Astrocyte (in vitro differentiated cells and primary cell): ENCODE results near the gene TEX19. TPM values are rescaled to one million over a fixed set of nuclear protein-coding genes. Genes with fewer than 3 reads are reported as not detected.

Experiments
- DNase-seq: peaks from one replicate; pipeline ENCODE4 v3.0.0-alpha.2; 2010; ENCODE audit warnings: low read depth
- FAIRE-seq: peaks from 2 replicates; lab custom pipeline; 2011; peaks lifted over from hg19 to GRCh38; lab: Jason Lieb, UNC
- H2AFZ ChIP-seq: 2 replicates; pipeline ENCODE4 v1.6.0; 2012; ENCODE audit warnings: low read depth, low read length, inconsistent platforms
- H3K27ac ChIP-seq: 2 replicates; pipeline ENCODE4 v1.5.1; 2011; ENCODE audit warnings: low read depth, low read length, inconsistent platforms
- H3K27me3 ChIP-seq: 2 replicates; pipeline ENCODE4 v1.6.0; 2011; ENCODE audit warnings: low read length, inconsistent platforms; ENCODE audit not compliant: insufficient read depth
- H3K36me3 ChIP-seq: 2 replicates; pipeline ENCODE4 v1.5.1; 2011; ENCODE audit warnings: low read length, inconsistent platforms; ENCODE audit not compliant: insufficient read depth
- H3K4me1 ChIP-seq: 2 replicates; pipeline ENCODE4 v1.5.1; 2011; ENCODE audit warnings: low read length, inconsistent platforms; ENCODE audit not compliant: insufficient read depth
- H3K4me2 ChIP-seq: 2 replicates; pipeline ENCODE4 v1.6.0; 2012; ENCODE audit warnings: low read length, inconsistent platforms
- H3K4me3 ChIP-seq: 2 replicates; pipeline ENCODE4 v1.5.1; 2011; ENCODE audit warnings: low read depth, mild to moderate bottlenecking, low read length, inconsistent platforms; ENCODE audit not compliant: insufficient read depth
- H3K79me2 ChIP-seq: 2 replicates; pipeline ENCODE4 v1.6.0; 2012; ENCODE audit warnings: mild to moderate bottlenecking, low read length, inconsistent platforms; ENCODE audit not compliant: insufficient read depth
- H3K9ac ChIP-seq: 2 replicates; pipeline ENCODE4 v1.6.0; 2012; ENCODE audit warnings: mild to moderate bottlenecking, low read length, inconsistent platforms
- H3K9me3 ChIP-seq: 2 replicates; pipeline ENCODE4 v1.5.1; 2012; ENCODE audit warnings: low read depth, mild to moderate bottlenecking, low read length, inconsistent platforms; ENCODE audit not compliant: insufficient read depth
- H4K20me1 ChIP-seq: 2 replicates; pipeline ENCODE4 v1.6.0; 2012; ENCODE audit warnings: low read length, inconsistent platforms; ENCODE audit not compliant: insufficient read depth
- H3K27ac Mint-ChIP-seq: one replicate; pipeline ENCODE4 v1.8.0; 2021; ENCODE audit warnings: mild to moderate bottlenecking, mixed read lengths; ENCODE audit not compliant: unreplicated experiment
- H3K27me3 Mint-ChIP-seq: one replicate; pipeline ENCODE4 v1.8.0; 2021; ENCODE audit warnings: low read depth, mixed read lengths; ENCODE audit not compliant: unreplicated experiment
- H3K36me3 Mint-ChIP-seq: one replicate; pipeline ENCODE4 v1.8.0; 2021; ENCODE audit warnings: low read depth, mixed read lengths; ENCODE audit not compliant: unreplicated experiment
- H3K4me1 Mint-ChIP-seq: one replicate; pipeline ENCODE4 v1.8.0; 2021; ENCODE audit warnings: low read depth, mixed read lengths; ENCODE audit not compliant: unreplicated experiment
- H3K4me3 Mint-ChIP-seq: one replicate; pipeline ENCODE4 v1.8.0; 2021; ENCODE audit warnings: mild to moderate bottlenecking, moderate library complexity, mixed read lengths; ENCODE audit not compliant: unreplicated experiment
- H3K9me3 Mint-ChIP-seq: one replicate; pipeline ENCODE4 v1.8.0; 2021; ENCODE audit warnings: mild to moderate bottlenecking, mixed read lengths; ENCODE audit not compliant: unreplicated experiment
- EZH2 ChIP-seq: IDR thresholded peaks from 2 replicates; pipeline ENCODE4 v1.6.1; 2012; ENCODE audit warnings: mild to moderate bottlenecking, low read length, inconsistent platforms; ENCODE audit not compliant: insufficient read depth
- total RNA-seq: library from RNA; stranded (reverse); gene quantifications from 2 replicates; pipeline ENCODE4 v1.2.1, GENCODE V29; 2021
- TF ChIP-seq, protein P1 (sequence below): IDR thresholded peaks from 2 replicates; pipeline ENCODE4 v1.5.1; 2011; ENCODE audit warnings: low read depth, mild to moderate bottlenecking, inconsistent platforms, low read length, moderate library complexity; ENCODE audit not compliant: insufficient read depth

Gene TEX19
- total RNA-seq, 1 donor from 2014 or later: not detected

DNA sequence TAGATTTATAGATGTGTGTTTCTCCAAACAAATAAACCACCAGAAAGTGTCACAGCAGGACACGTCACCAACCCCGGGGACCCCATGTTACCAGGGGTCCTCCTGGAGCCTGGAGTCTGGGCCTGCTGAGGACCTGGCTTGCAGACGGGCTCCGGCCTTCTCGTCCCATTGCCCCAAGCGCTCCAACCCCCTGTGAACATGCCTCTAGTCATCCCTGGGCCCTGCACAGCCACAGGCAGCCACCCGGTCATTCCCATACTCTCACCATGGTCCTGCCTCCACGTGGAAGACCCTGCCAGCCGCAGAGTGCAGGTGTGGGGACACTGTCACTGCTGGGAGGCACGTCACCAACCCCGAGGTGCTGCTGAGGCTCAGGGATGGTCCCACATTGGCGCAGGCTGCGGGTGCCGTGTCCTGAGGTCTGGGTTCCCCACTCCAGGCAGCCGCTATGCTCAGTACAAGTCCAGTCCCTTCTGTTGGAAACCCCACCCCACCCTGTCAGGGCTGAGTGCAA lies 30.0 kb upstream of the TEX19 start:
- peaks cover 4% of the 10 kb centered on the region for H3K4me1 Mint-ChIP-seq
- no peaks in the 10 kb centered on the region for H3K36me3 Mint-ChIP-seq
- Histone ChIP-seq H2AFZ (no peak overlapping the region), H3K27ac (no peak overlapping the region), H3K9me3 (no peaks in the 10 kb centered on the region), H3K4me3 (no peak overlapping the region), H3K36me3 (no peaks in the 10 kb centered on the region), H3K4me2 (no peak overlapping the region), H3K27me3 (peaks cover 26% of the 10 kb centered on the region), H3K9ac (no peak overlapping the region), H3K79me2 (no peaks in the 10 kb centered on the region), H4K20me1 (peaks cover 6% of the 10 kb centered on the region), H3K4me1 (peaks cover 20% of the 10 kb centered on the region)
- DNase-seq (no peak), FAIRE-seq (no peak)
- TF ChIP-seq, protein P1, sequence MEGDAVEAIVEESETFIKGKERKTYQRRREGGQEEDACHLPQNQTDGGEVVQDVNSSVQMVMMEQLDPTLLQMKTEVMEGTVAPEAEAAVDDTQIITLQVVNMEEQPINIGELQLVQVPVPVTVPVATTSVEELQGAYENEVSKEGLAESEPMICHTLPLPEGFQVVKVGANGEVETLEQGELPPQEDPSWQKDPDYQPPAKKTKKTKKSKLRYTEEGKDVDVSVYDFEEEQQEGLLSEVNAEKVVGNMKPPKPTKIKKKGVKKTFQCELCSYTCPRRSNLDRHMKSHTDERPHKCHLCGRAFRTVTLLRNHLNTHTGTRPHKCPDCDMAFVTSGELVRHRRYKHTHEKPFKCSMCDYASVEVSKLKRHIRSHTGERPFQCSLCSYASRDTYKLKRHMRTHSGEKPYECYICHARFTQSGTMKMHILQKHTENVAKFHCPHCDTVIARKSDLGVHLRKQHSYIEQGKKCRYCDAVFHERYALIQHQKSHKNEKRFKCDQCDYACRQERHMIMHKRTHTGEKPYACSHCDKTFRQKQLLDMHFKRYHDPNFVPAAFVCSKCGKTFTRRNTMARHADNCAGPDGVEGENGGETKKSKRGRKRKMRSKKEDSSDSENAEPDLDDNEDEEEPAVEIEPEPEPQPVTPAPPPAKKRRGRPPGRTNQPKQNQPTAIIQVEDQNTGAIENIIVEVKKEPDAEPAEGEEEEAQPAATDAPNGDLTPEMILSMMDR: no peak
- no peak for TF ChIP-seq EZH2
- H3K27ac Mint-ChIP-seq: no peak overlapping the region
- peaks cover 39% of the 10 kb centered on the region for H3K27me3 Mint-ChIP-seq
- no peaks in the 10 kb centered on the region for H3K9me3 Mint-ChIP-seq
- no peak overlapping the region for H3K4me3 Mint-ChIP-seq

DNA sequence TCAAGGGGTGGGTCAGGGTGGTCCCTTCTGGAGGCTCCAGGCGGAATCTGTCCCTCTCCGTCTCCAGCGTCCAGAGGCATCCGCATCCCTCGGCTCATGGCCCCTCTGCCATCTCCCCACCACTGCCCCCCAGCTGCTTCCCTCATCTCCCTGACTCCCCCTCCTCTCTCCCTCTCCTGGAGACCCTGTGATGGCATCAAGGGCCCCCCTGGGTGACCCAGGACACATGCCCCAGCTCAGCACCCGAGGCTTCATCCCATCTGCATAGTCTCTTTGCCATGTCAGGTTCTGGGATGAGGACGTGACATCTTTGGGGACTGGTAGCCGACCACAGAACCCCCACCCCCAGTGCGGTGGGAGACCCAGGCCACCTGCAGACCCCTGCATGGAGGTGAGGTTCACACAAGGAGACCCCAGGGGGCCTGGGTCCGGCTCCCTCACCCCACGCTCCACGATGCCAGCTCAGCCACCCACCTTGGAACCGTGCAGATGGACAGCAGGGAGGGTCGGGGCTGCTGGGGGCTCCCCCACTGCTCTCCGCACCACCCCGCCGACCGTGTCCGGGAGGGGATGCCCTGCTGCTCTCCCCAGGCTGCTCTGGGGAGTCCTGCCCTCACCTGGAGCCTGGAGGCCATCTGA lies 29.2 kb upstream of the TEX19 start:
- Histone ChIP-seq H3K79me2 (no peaks in the 10 kb centered on the region), H3K9me3 (no peaks in the 10 kb centered on the region), H3K4me1 (peaks cover 23% of the 10 kb centered on the region), H3K27ac (no peak overlapping the region), H3K27me3 (peaks cover 27% of the 10 kb centered on the region), H3K4me3 (no peak overlapping the region), H3K36me3 (no peaks in the 10 kb centered on the region), H2AFZ (no peak overlapping the region), H3K9ac (no peak overlapping the region), H4K20me1 (peaks cover 6% of the 10 kb centered on the region), H3K4me2 (peak overlapping the region; percentile 33)
- Mint-ChIP-seq H3K4me1 (peaks cover 2% of the 10 kb centered on the region), H3K27me3 (peaks cover 38% of the 10 kb centered on the region), H3K36me3 (no peaks in the 10 kb centered on the region), H3K27ac (no peak overlapping the region), H3K9me3 (no peaks in the 10 kb centered on the region), H3K4me3 (no peak overlapping the region)
- TF ChIP-seq, protein P1: no peak
- no peak for TF ChIP-seq EZH2
- no peak for FAIRE-seq
- no peak for DNase-seq
